A549 (cell line): ENCODE results near the gene FGGY. TPM values are rescaled to one million over a fixed set of nuclear protein-coding genes. Genes with fewer than 3 reads are reported as not detected.

Experiments used
- ATAC-seq, 2 experiments: fragments of 200-7000 bp in 1 of 2; fragments of >200 bp in 1 of 2; cut with Nextera tagmentation in 1 of 2; cut with Tn5 transposase in 1 of 2; 3 replicates each; pipeline versions ENCODE4 v1.8.0 to v1.9.1; 2018 to 2020; ENCODE audit warnings: mild to moderate bottlenecking in 1 of 2, moderate library complexity in 1 of 2
- CTCF ChIA-PET: fragments of 300-600 bp; sonication (Branson Sonifier 250); formaldehyde crosslinking; extraction: SDS; loops from one replicate; lab custom pipeline; 2021; ENCODE audit warnings: antibody characterized with exemption, inconsistent platforms; lab: Yijun Ruan, JAX
- POLR2A ChIA-PET: fragments of 350-600 bp; formaldehyde crosslinking; extraction: SDS; loops from one replicate; lab custom pipeline; 2021; ENCODE audit warnings: antibody characterized with exemption, inconsistent platforms; lab: Yijun Ruan, JAX
- DNase-seq, 2 experiments: peaks; one replicate each; pipeline versions ENCODE4 v3.0.0 to v3.0.0-alpha.2; 2011 to 2016; ENCODE audit warnings: low read depth in 1 of 2, low spot score in 1 of 2
- FAIRE-seq: peaks from 2 replicates; lab custom pipeline; 2011; peaks lifted over from hg19 to GRCh38; lab: Jason Lieb, UNC
- H3K27ac ChIP-seq, 2 experiments: fragments of >200 bp; sonication (Bioruptor Twin); formaldehyde crosslinking; 3 replicates each; pipeline ENCODE4 v1.5.1; 2016 to 2017
- H3K4me1 ChIP-seq: fragments of >200 bp; sonication (Bioruptor Twin); formaldehyde crosslinking; 3 replicates; pipeline ENCODE4 v1.6.1; 2016
- H3K4me2 ChIP-seq: fragments of >200 bp; sonication (Bioruptor Twin); formaldehyde crosslinking; 3 replicates; pipeline ENCODE4 v1.6.1; 2016
- H3K4me3 ChIP-seq: fragments of >200 bp; sonication (Bioruptor Twin); formaldehyde crosslinking; 3 replicates; pipeline ENCODE4 v1.5.1; 2016
- H3K9me3 ChIP-seq: fragments of >200 bp; sonication (Bioruptor Twin); formaldehyde crosslinking; 3 replicates; pipeline ENCODE4 v1.6.1; 2016
- CBX2 ChIP-seq: fragments of 200-600 bp; sonication (generic); IDR thresholded peaks from 2 replicates; pipeline ENCODE4 v1.6.1; 2016; ENCODE audit warnings: low read depth, mild to moderate bottlenecking, borderline replicate concordance
- CBX8 ChIP-seq: fragments of 200-600 bp; sonication (generic); IDR thresholded peaks from 2 replicates; pipeline ENCODE4 v1.6.1; 2016
- CEBPB ChIP-seq, 2 experiments: fragments of >200 bp in 1 of 2; sonication (Bioruptor Twin) in 1 of 2; formaldehyde crosslinking in 1 of 2; IDR thresholded peaks; 2 replicates each; pipeline ENCODE4 v1.6.1; 2012 to 2016
- CHD4 ChIP-seq: fragments of 200-600 bp; sonication (generic); IDR thresholded peaks from 2 replicates; pipeline ENCODE4 v1.6.1; 2016; ENCODE audit warnings: antibody characterized with exemption, mild to moderate bottlenecking, borderline replicate concordance
- EHF ChIP-seq: fragments of 250-450 bp; sonication (Bioruptor Pico); IDR thresholded peaks from 2 replicates; pipeline ENCODE4 v1.5.0; 2020; ENCODE audit warnings: mild to moderate bottlenecking
- EHMT2 ChIP-seq: fragments of 200-600 bp; sonication (generic); IDR thresholded peaks from 2 replicates; pipeline ENCODE4 v1.6.1; 2016; ENCODE audit warnings: antibody characterized with exemption, low read depth, mild to moderate bottlenecking, moderate library complexity
- ESRRA ChIP-seq: fragments of 150-350 bp; IDR thresholded peaks from 2 replicates; pipeline ENCODE4 v1.6.1; 2014; ENCODE audit warnings: mild to moderate bottlenecking, low read length, borderline replicate concordance
- FOSB ChIP-seq: fragments of 250-450 bp; sonication (Bioruptor Pico); IDR thresholded peaks from 2 replicates; pipeline ENCODE4 v1.5.0; 2020; ENCODE audit warnings: mild to moderate bottlenecking, moderate library complexity
- GATA3 ChIP-seq: IDR thresholded peaks from 2 replicates; pipeline ENCODE4 v1.6.1; 2012; ENCODE audit warnings: borderline replicate concordance
- HEYL ChIP-seq: fragments of 250-450 bp; sonication (Bioruptor Pico); IDR thresholded peaks from 2 replicates; pipeline ENCODE4 v1.8.0; 2021; ENCODE audit warnings: mild to moderate bottlenecking, moderate library complexity
- HOXA7 ChIP-seq: fragments of 250-450 bp; sonication (Bioruptor Pico); IDR thresholded peaks from 2 replicates; pipeline ENCODE4 v1.5.0; 2020; ENCODE audit warnings: mild to moderate bottlenecking, moderate library complexity
- HOXB13 ChIP-seq: fragments of 250-450 bp; sonication (Bioruptor Pico); IDR thresholded peaks from 2 replicates; pipeline ENCODE4 v1.5.0; 2020; ENCODE audit warnings: low read depth, mild to moderate bottlenecking, moderate library complexity
- JUN ChIP-seq, 2 experiments: fragments of >200 bp; sonication (Bioruptor Twin); formaldehyde crosslinking; IDR thresholded peaks; 2 replicates in 1 of 2; 3 replicates in 1 of 2; pipeline ENCODE4 v1.6.1; 2016 to 2017
- JUNB ChIP-seq: fragments of >200 bp; sonication (Bioruptor Twin); formaldehyde crosslinking; IDR thresholded peaks from 2 replicates; pipeline ENCODE4 v1.6.1; 2016
- KDM5A ChIP-seq: fragments of 200-600 bp; sonication (generic); IDR thresholded peaks from 2 replicates; pipeline ENCODE4 v1.6.1; 2016; ENCODE audit warnings: antibody characterized with exemption, mild to moderate bottlenecking
- MAFK ChIP-seq: fragments of 450-650 bp; IDR thresholded peaks from 2 replicates; pipeline ENCODE4 v1.6.1; 2014; ENCODE audit not compliant: partially characterized antibody
- NFE2L2 ChIP-seq: fragments of 150-350 bp; conservative IDR thresholded peaks from 2 replicates; pipeline ENCODE4 v1.6.1; 2014; ENCODE audit warnings: low read length
- NR3C1 ChIP-seq: fragments of >200 bp; sonication (Bioruptor Twin); formaldehyde crosslinking; IDR thresholded peaks from 3 replicates; pipeline ENCODE4 v1.6.1; 2017
- PHF8 ChIP-seq: fragments of 200-600 bp; sonication (generic); IDR thresholded peaks from 2 replicates; pipeline ENCODE4 v1.6.1; 2016; ENCODE audit warnings: low read depth, mild to moderate bottlenecking, antibody characterized with exemption, moderate library complexity, borderline replicate concordance
- POLR2A ChIP-seq: IDR thresholded peaks from 2 replicates; pipeline ENCODE4 v1.6.1; 2012; ENCODE audit warnings: mild to moderate bottlenecking, low read length
- SMC3 ChIP-seq: fragments of >200 bp; sonication (Bioruptor Twin); formaldehyde crosslinking; IDR thresholded peaks from 3 replicates; pipeline ENCODE4 v1.6.1; 2018; ENCODE audit warnings: inconsistent platforms
- SREBF2 ChIP-seq: fragments of 450-650 bp; IDR thresholded peaks from 2 replicates; pipeline ENCODE4 v1.6.1; 2014; ENCODE audit warnings: mild to moderate bottlenecking, moderate library complexity
- TFCP2L1 ChIP-seq: fragments of 250-450 bp; sonication (Bioruptor Pico); IDR thresholded peaks from 2 replicates; pipeline ENCODE4 v1.5.0; 2021; ENCODE audit warnings: mild to moderate bottlenecking
- ZFP36 ChIP-seq: fragments of 450-650 bp; IDR thresholded peaks from 2 replicates; pipeline ENCODE4 v1.6.1; 2014; ENCODE audit warnings: borderline replicate concordance; ENCODE audit not compliant: partially characterized antibody
- ZNF302 ChIP-seq: fragments of 250-450 bp; sonication (Bioruptor Pico); IDR thresholded peaks from 2 replicates; pipeline ENCODE4 v1.9.0; 2021; ENCODE audit warnings: inconsistent platforms, mild to moderate bottlenecking, moderate library complexity
- ZSCAN20 ChIP-seq: fragments of 250-450 bp; sonication (Bioruptor Pico); IDR thresholded peaks from 2 replicates; pipeline ENCODE4 v1.8.0; 2022; ENCODE audit warnings: mild to moderate bottlenecking, moderate library complexity
- WGBS: methylation state at CpG from one replicate; pipeline ENCODE4 v1.1.6; 2017; ENCODE audit errors: missing lambda C conversion rate; 5-methylcytosine and 5-hydroxymethylcytosine counted together
- polyA plus RNA-seq, 4 experiments: library from polyadenylated mRNA; depleted of rRNA in 3 of 4; stranded (reverse); fragments of >200 nt; fragmentation: RNase III in 1 of 4; extraction: RNeasy Plus Mini Kit Qiagen cat#74134 plus additional on column Dnase treatment in 1 of 4; gene quantifications; 2 replicates in 3 of 4; 3 replicates in 1 of 4; pipeline ENCODE4 v1.2.3, GENCODE V29; 2011 to 2017
- TF ChIP-seq, protein P1 (sequence below): IDR thresholded peaks from 2 replicates; pipeline ENCODE4 v1.6.1; 2012; ENCODE audit warnings: low read depth, borderline replicate concordance
- TF ChIP-seq, protein P2 (sequence below): fragments of 200-600 bp; sonication (generic); IDR thresholded peaks from 2 replicates; pipeline ENCODE4 v1.6.1; 2016; ENCODE audit warnings: antibody characterized with exemption, mild to moderate bottlenecking, moderate library complexity
- TF ChIP-seq, protein P3 (sequence below): IDR thresholded peaks from 2 replicates; pipeline ENCODE4 v1.6.1; 2012
- TF ChIP-seq, protein P4 (sequence below): fragments of 150-350 bp; IDR thresholded peaks from 2 replicates; pipeline ENCODE4 v1.6.1; 2014; ENCODE audit warnings: low read depth, mild to moderate bottlenecking, low read length
- TF ChIP-seq, protein P5 (sequence below): IDR thresholded peaks from 2 replicates; pipeline ENCODE4 v1.6.1; 2012

Gene FGGY
- polyA plus RNA-seq, 2 of the 4 experiments (the other 2 are of a cell fraction) = 2.9 to 4.8 TPM

DNA sequence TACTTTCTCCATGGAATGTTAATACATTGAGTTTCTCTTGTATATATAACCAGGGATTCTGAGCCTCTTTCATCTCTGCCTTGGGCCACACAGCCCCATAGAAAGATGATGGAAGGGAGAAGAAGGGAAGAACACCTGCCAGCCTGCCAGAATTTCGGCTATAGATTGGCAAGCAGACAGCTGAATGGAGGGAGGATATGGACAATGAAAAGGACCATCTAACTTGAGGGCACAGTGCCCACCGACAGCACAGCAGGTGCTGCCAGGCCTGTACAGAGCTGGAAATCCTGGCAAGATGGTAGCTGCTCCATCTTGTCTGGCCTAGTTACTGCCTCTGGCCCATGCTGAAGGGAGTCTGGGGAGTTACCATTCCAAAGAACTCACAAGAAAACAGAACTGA, 244.3 kb downstream of the FGGY start:
- TF ChIP-seq MAFK (no peak), NR3C1 (no peak), JUN (IDR thresholded peaks at IDR 0.05) (no peak), SREBF2 (no peak), CHD4 (no peak), CBX2 (no peak), EHMT2 (no peak), ZSCAN20 (CRISPR knock-in tag) (no peak), CEBPB (IDR thresholded peaks at IDR 0.05) (no peak), ESRRA (no peak), ZNF302 (CRISPR knock-in tag) (no peak), GATA3 (no peak), FOSB (CRISPR knock-in tag) (no peak), NFE2L2 (no peak), PHF8 (no peak), EHF (no peak)
- TF ChIP-seq, protein P1, sequence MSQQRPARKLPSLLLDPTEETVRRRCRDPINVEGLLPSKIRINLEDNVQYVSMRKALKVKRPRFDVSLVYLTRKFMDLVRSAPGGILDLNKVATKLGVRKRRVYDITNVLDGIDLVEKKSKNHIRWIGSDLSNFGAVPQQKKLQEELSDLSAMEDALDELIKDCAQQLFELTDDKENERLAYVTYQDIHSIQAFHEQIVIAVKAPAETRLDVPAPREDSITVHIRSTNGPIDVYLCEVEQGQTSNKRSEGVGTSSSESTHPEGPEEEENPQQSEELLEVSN = no peak
- TF ChIP-seq, protein P2, sequence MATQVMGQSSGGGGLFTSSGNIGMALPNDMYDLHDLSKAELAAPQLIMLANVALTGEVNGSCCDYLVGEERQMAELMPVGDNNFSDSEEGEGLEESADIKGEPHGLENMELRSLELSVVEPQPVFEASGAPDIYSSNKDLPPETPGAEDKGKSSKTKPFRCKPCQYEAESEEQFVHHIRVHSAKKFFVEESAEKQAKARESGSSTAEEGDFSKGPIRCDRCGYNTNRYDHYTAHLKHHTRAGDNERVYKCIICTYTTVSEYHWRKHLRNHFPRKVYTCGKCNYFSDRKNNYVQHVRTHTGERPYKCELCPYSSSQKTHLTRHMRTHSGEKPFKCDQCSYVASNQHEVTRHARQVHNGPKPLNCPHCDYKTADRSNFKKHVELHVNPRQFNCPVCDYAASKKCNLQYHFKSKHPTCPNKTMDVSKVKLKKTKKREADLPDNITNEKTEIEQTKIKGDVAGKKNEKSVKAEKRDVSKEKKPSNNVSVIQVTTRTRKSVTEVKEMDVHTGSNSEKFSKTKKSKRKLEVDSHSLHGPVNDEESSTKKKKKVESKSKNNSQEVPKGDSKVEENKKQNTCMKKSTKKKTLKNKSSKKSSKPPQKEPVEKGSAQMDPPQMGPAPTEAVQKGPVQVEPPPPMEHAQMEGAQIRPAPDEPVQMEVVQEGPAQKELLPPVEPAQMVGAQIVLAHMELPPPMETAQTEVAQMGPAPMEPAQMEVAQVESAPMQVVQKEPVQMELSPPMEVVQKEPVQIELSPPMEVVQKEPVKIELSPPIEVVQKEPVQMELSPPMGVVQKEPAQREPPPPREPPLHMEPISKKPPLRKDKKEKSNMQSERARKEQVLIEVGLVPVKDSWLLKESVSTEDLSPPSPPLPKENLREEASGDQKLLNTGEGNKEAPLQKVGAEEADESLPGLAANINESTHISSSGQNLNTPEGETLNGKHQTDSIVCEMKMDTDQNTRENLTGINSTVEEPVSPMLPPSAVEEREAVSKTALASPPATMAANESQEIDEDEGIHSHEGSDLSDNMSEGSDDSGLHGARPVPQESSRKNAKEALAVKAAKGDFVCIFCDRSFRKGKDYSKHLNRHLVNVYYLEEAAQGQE = no peak
- CTCF ChIA-PET = no interaction called here
- Histone ChIP-seq H3K4me3 (no peak overlapping the region), H3K27ac (no peak overlapping the region), H3K4me2 (no peak overlapping the region), H3K4me1 (peaks cover 11% of the 10 kb centered on the region; the same call in 1 of the 3 replicates), H3K9me3 (no peaks in the 10 kb centered on the region)
- ATAC-seq = no peak
- 57% methylated on average over 2 of the region's 2 CpGs for WGBS
- no peak for DNase-seq
- no peak for FAIRE-seq
- POLR2A ChIA-PET = no interaction called here

DNA sequence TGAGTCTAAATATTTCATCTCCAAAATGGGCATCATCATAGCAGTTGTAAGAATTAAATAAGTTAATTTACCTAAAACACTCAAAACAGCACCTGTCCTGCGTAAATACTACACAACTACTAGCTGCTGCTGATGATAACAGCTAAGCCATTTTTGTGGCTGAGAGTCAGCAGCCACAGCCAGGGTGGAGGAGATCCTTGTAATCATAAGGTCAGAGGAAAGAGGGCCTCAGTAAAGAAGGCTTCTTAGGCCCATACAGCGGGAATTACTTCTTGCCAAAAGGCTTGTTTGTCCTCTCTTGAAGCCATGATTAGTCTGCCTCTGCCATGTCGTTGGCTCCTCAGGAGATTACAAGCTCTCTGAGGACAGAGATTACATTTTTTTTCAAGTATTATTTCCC, 245.0 kb downstream of the FGGY start:
- no peak for TF ChIP-seq SMC3
- no peak for TF ChIP-seq TFCP2L1 (CRISPR knock-in tag)
- TF ChIP-seq, protein P3, sequence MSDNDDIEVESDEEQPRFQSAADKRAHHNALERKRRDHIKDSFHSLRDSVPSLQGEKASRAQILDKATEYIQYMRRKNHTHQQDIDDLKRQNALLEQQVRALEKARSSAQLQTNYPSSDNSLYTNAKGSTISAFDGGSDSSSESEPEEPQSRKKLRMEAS = no peak
- no peak for TF ChIP-seq POLR2A
- no peak for TF ChIP-seq HOXA7 (CRISPR knock-in tag)
- TF ChIP-seq, protein P4, sequence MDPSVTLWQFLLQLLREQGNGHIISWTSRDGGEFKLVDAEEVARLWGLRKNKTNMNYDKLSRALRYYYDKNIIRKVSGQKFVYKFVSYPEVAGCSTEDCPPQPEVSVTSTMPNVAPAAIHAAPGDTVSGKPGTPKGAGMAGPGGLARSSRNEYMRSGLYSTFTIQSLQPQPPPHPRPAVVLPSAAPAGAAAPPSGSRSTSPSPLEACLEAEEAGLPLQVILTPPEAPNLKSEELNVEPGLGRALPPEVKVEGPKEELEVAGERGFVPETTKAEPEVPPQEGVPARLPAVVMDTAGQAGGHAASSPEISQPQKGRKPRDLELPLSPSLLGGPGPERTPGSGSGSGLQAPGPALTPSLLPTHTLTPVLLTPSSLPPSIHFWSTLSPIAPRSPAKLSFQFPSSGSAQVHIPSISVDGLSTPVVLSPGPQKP = no peak
- TF ChIP-seq, protein P5, sequence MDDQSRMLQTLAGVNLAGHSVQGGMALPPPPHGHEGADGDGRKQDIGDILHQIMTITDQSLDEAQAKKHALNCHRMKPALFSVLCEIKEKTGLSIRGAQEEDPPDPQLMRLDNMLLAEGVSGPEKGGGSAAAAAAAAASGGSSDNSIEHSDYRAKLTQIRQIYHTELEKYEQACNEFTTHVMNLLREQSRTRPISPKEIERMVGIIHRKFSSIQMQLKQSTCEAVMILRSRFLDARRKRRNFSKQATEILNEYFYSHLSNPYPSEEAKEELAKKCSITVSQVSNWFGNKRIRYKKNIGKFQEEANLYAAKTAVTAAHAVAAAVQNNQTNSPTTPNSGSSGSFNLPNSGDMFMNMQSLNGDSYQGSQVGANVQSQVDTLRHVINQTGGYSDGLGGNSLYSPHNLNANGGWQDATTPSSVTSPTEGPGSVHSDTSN = no peak
- no peak for TF ChIP-seq CHD4
- no peak for TF ChIP-seq CBX8
- TF ChIP-seq ZFP36 = no peak
- TF ChIP-seq SREBF2 = no peak
- TF ChIP-seq PHF8 = no peak
- TF ChIP-seq CBX2 = no peak
- no peak for TF ChIP-seq JUNB
- no peak for TF ChIP-seq KDM5A
- TF ChIP-seq HOXB13 (CRISPR knock-in tag) = no peak
- no peak for TF ChIP-seq HEYL (CRISPR knock-in tag)
- TF ChIP-seq, protein P1 = no peak
- TF ChIP-seq EHF = no peak
- 78% methylated on average over 3 of the region's 3 CpGs for WGBS
- Histone ChIP-seq H3K4me2 (no peak overlapping the region), H3K9me3 (no peaks in the 10 kb centered on the region), H3K4me1 (peaks cover 11% of the 10 kb centered on the region; the same call in 1 of the 3 replicates), H3K27ac (no peak overlapping the region), H3K4me3 (no peak overlapping the region)
- FAIRE-seq (no peak), DNase-seq (no peak), ATAC-seq (no peak)
- POLR2A ChIA-PET = no interaction called here
- CTCF ChIA-PET = no interaction called here
